H1 (cell line): ENCODE results near the gene ENTPD1. TPM values are rescaled to one million over a fixed set of nuclear protein-coding genes. Genes with fewer than 3 reads are reported as not detected.

Source experiments
- CTCF ChIA-PET: fragments of 300-600 bp; sonication (Branson Sonifier 250); formaldehyde crosslinking; loops from one replicate; lab custom pipeline; 2021; ENCODE audit not compliant: partially characterized antibody; lab: Charles Lee
- POLR2A ChIA-PET: fragments of 300-600 bp; sonication (Branson Sonifier 250); formaldehyde crosslinking; loops from one replicate; lab custom pipeline; 2021; ENCODE audit warnings: inconsistent platforms; ENCODE audit not compliant: partially characterized antibody; lab: Charles Lee
- DNase-seq, 2 experiments: peaks; one replicate each; pipeline versions ENCODE4 v3.0.0 to v3.0.0-alpha.2; 2010 to 2022; ENCODE audit warnings: low spot score in 2 of 2, low read depth in 1 of 2, mixed read lengths in 1 of 2
- FAIRE-seq: peaks from 2 replicates; lab custom pipeline; 2011; peaks lifted over from hg19 to GRCh38; lab: Jason Lieb, UNC
- H2AFZ ChIP-seq: 2 replicates; pipeline ENCODE4 v1.8.1; 2012; ENCODE audit warnings: low read length, inconsistent platforms
- H2AK5ac ChIP-seq: 2 replicates; pipeline ENCODE4 v1.6.1; 2013; ENCODE audit warnings: low read depth, low read length
- H2BK120ac ChIP-seq: replicated peaks from 2 replicates; pipeline ENCODE3; 2013; ENCODE audit warnings: low read depth, low read length, inconsistent platforms
- H2BK12ac ChIP-seq: 2 replicates; pipeline ENCODE4 v1.6.1; 2013; ENCODE audit warnings: low read depth, low read length
- H2BK15ac ChIP-seq: 2 replicates; pipeline ENCODE4 v1.6.1; 2013; ENCODE audit warnings: low read length
- H2BK20ac ChIP-seq: 2 replicates; pipeline ENCODE4 v1.6.1; 2013; ENCODE audit warnings: low read length
- H2BK5ac ChIP-seq: 2 replicates; pipeline ENCODE4 v1.6.1; 2013; ENCODE audit warnings: low read depth, low read length
- H3K14ac ChIP-seq: 2 replicates; pipeline ENCODE4 v1.6.1; 2013; ENCODE audit warnings: inconsistent platforms; ENCODE audit not compliant: insufficient read length
- H3K18ac ChIP-seq: 2 replicates; pipeline ENCODE4 v1.6.1; 2013; ENCODE audit warnings: low read length; ENCODE audit errors: extremely low read depth
- H3K23ac ChIP-seq: 2 replicates; pipeline ENCODE4 v1.6.1; 2013; ENCODE audit warnings: inconsistent platforms; ENCODE audit not compliant: insufficient read length
- H3K23me2 ChIP-seq: 2 replicates; pipeline ENCODE4 v1.6.1; 2013; ENCODE audit warnings: low read depth, low read length
- H3K27ac ChIP-seq: 2 replicates; pipeline ENCODE4 v1.6.1; 2011; ENCODE audit warnings: low read depth, low read length, inconsistent platforms
- H3K27me3 ChIP-seq, 4 experiments: replicated peaks in 1 of 4; 1 replicate in 1 of 4; 2 replicates in 3 of 4; pipeline versions ENCODE4 v1.6.1 to v1.8.1; 2011 to 2013; ENCODE audit warnings: low read length in 3 of 4, mild to moderate bottlenecking in 3 of 4, inconsistent platforms in 2 of 4, mixed read lengths in 2 of 4, moderate library complexity in 1 of 4; ENCODE audit not compliant: control insufficient read depth in 3 of 4, insufficient read depth in 3 of 4; ENCODE audit errors: extremely low read depth in 1 of 4
- H3K36me3 ChIP-seq, 4 experiments: 2 replicates each; pipeline versions ENCODE4 v1.6.1 to v1.8.1; 2011 to 2013; ENCODE audit warnings: mild to moderate bottlenecking in 4 of 4, low read length in 3 of 4, moderate library complexity in 2 of 4, control low read depth in 1 of 4, inconsistent platforms in 1 of 4; ENCODE audit not compliant: insufficient read depth in 4 of 4, control insufficient read depth in 2 of 4
- H3K4ac ChIP-seq: replicated peaks from 2 replicates; pipeline ENCODE3; 2013; ENCODE audit warnings: low read length, low read depth, mixed read lengths, inconsistent platforms; ENCODE audit not compliant: insufficient read length
- H3K4me1 ChIP-seq, 4 experiments: replicated peaks in 1 of 4; 1 replicate in 1 of 4; 2 replicates in 3 of 4; pipeline versions ENCODE4 v1.6.1 to v1.8.1; 2011 to 2013; ENCODE audit warnings: low read length in 3 of 4, inconsistent platforms in 2 of 4, mixed read lengths in 1 of 4; ENCODE audit not compliant: insufficient read depth in 4 of 4, control insufficient read depth in 3 of 4
- H3K4me2 ChIP-seq, 2 experiments: 2 replicates each; pipeline versions ENCODE4 v1.6.1 to v1.8.1; 2011 to 2013; ENCODE audit warnings: low read depth in 2 of 2, low read length in 2 of 2, control low read depth in 1 of 2, inconsistent platforms in 1 of 2, mild to moderate bottlenecking in 1 of 2; ENCODE audit not compliant: insufficient read depth in 1 of 2
- H3K4me3 ChIP-seq, 4 experiments: fragments of 200-600, 300-600 bp in 1 of 4; sonication (generic), shearing (Covaris generic), sonication (Bioruptor Twin) in 1 of 4; 2 replicates each; pipeline versions ENCODE4 v1.5.1 to v1.8.1; 2011 to 2016; ENCODE audit warnings: low read length in 4 of 4, low read depth in 3 of 4, control low read depth in 2 of 4, inconsistent platforms in 2 of 4, mild to moderate bottlenecking in 2 of 4, mixed read lengths in 1 of 4, moderate library complexity in 1 of 4; ENCODE audit not compliant: insufficient read depth in 2 of 4; ENCODE audit errors: extremely low read depth in 1 of 4
- H3K56ac ChIP-seq: replicated peaks from 2 replicates; pipeline ENCODE3; 2013; ENCODE audit warnings: low read depth, mild to moderate bottlenecking, mixed read lengths, low read length, inconsistent platforms; ENCODE audit not compliant: insufficient read length
- H3K79me1 ChIP-seq: 2 replicates; pipeline ENCODE4 v1.6.1; 2013; ENCODE audit warnings: low read depth, low read length, control low read depth
- H3K79me2 ChIP-seq, 2 experiments: 2 replicates each; pipeline versions ENCODE4 v1.6.1 to v1.8.1; 2012 to 2013; ENCODE audit warnings: low read length in 2 of 2, mild to moderate bottlenecking in 2 of 2, inconsistent platforms in 1 of 2; ENCODE audit not compliant: insufficient read depth in 2 of 2, control insufficient read depth in 1 of 2
- H3K9ac ChIP-seq, 4 experiments: replicated peaks in 1 of 4; 1 replicate in 1 of 4; 2 replicates in 3 of 4; pipeline versions ENCODE4 v1.6.1 to v1.8.1; 2011 to 2013; ENCODE audit warnings: low read depth in 3 of 4, low read length in 3 of 4, control low read depth in 2 of 4, mild to moderate bottlenecking in 2 of 4, moderate library complexity in 2 of 4, inconsistent platforms in 1 of 4; ENCODE audit errors: extremely low read depth in 1 of 4
- H3K9me3 ChIP-seq, 2 experiments: 2 replicates each; pipeline versions ENCODE4 v1.6.1 to v1.8.1; 2012 to 2013; ENCODE audit warnings: mild to moderate bottlenecking in 2 of 2, moderate library complexity in 2 of 2, control low read depth in 1 of 2, inconsistent platforms in 1 of 2, low read depth in 1 of 2, low read length in 1 of 2, mixed read lengths in 1 of 2; ENCODE audit not compliant: insufficient read depth in 2 of 2
- H4K20me1 ChIP-seq, 2 experiments: replicated peaks in 1 of 2; 2 replicates each; pipeline versions ENCODE3 to v1.8.1; 2011 to 2013; ENCODE audit warnings: inconsistent platforms in 2 of 2, low read length in 2 of 2, mild to moderate bottlenecking in 1 of 2; ENCODE audit not compliant: insufficient read depth in 2 of 2, control insufficient read depth in 1 of 2
- H4K5ac ChIP-seq: 2 replicates; pipeline ENCODE4 v1.6.1; 2013; ENCODE audit warnings: low read length, low read depth, mixed read lengths, inconsistent platforms; ENCODE audit not compliant: insufficient read length
- H4K8ac ChIP-seq: 2 replicates; pipeline ENCODE4 v1.8.0; 2013; ENCODE audit warnings: mild to moderate bottlenecking, moderate library complexity, low read length, inconsistent platforms; ENCODE audit not compliant: insufficient read depth; ENCODE audit errors: extremely low read depth
- H4K91ac ChIP-seq: replicated peaks from 2 replicates; pipeline ENCODE3; 2013; ENCODE audit warnings: low read length, mixed read lengths, inconsistent platforms; ENCODE audit not compliant: insufficient read length
- CBX5 ChIP-seq: fragments of 300-800, 300-1000 bp; sonication (generic); IDR thresholded peaks from 2 replicates; pipeline ENCODE4 v1.7.1; 2016; ENCODE audit warnings: antibody characterized with exemption, low read length, low read depth
- CHD2 ChIP-seq: IDR thresholded peaks from 2 replicates; pipeline ENCODE4 v1.6.1; 2012; ENCODE audit warnings: low read length, improper control_type of control experiment
- EP300 ChIP-seq, 2 experiments: IDR thresholded peaks; 1 replicate in 1 of 2; 2 replicates in 1 of 2; pipeline ENCODE4 v1.6.1; 2011 to 2012; ENCODE audit warnings: low read depth in 2 of 2, low read length in 2 of 2, mild to moderate bottlenecking in 2 of 2, borderline replicate concordance in 1 of 2, inconsistent platforms in 1 of 2, moderate library complexity in 1 of 2
- EZH2 ChIP-seq: fragments of 200-600 bp; sonication (generic); IDR thresholded peaks from 2 replicates; pipeline ENCODE4 v1.7.1; 2012; ENCODE audit warnings: low read depth, mild to moderate bottlenecking, moderate library complexity, low read length, inconsistent platforms; ENCODE audit not compliant: severe bottlenecking
- FOSL1 ChIP-seq: IDR thresholded peaks from 2 replicates; pipeline ENCODE4 v1.6.1; 2011; ENCODE audit warnings: mild to moderate bottlenecking, low read depth, low read length, moderate library complexity; ENCODE audit not compliant: insufficient read depth
- MAFK ChIP-seq: IDR thresholded peaks from 2 replicates; pipeline ENCODE4 v1.6.1; 2012; ENCODE audit warnings: low read depth, mild to moderate bottlenecking, improper control_type of control experiment, low read length
- POLR2AphosphoS5 ChIP-seq: IDR thresholded peaks from 2 replicates; pipeline ENCODE4 v1.6.1; 2011; ENCODE audit warnings: low read depth, low read length
- POU5F1 ChIP-seq: IDR thresholded peaks from 2 replicates; pipeline ENCODE4 v1.6.1; 2011; ENCODE audit warnings: low read depth, mild to moderate bottlenecking, low read length, moderate library complexity
- RFX5 ChIP-seq: IDR thresholded peaks from 2 replicates; pipeline ENCODE4 v1.6.1; 2011; ENCODE audit warnings: low read depth, low read length, improper control_type of control experiment, borderline replicate concordance
- TBP ChIP-seq: IDR thresholded peaks from 2 replicates; pipeline ENCODE4 v1.6.1; 2011; ENCODE audit warnings: low read depth, low read length, improper control_type of control experiment
- TCF12 ChIP-seq: IDR thresholded peaks from 2 replicates; pipeline ENCODE4 v1.6.1; 2011; ENCODE audit warnings: low read depth, mild to moderate bottlenecking, low read length
- WGBS, 2 experiments: shearing (Covaris generic) in 1 of 2; methylation state at CpG; one replicate each; pipeline versions ENCODE4 v1.1.6 to v1.1.7; 2013 to 2015; ENCODE audit warnings: low lambda C conversion rate in 2 of 2, mixed read lengths in 2 of 2, inconsistent platforms in 1 of 2, low coverage in 1 of 2, missing lambda C conversion rate in 1 of 2; ENCODE audit not compliant: insufficient replicate concordance in 2 of 2, insufficient coverage in 1 of 2, insufficient read length in 1 of 2; ENCODE audit errors: extremely low coverage in 1 of 2, missing lambda C conversion rate in 1 of 2; 5-methylcytosine and 5-hydroxymethylcytosine counted together
- polyA plus RNA-seq, 7 experiments: library from polyadenylated mRNA; depleted of rRNA in 3 of 7; stranded (reverse) in 5 of 7; unstranded in 2 of 7; fragments of >200 nt in 5 of 7; fragments of 200-250 nt in 2 of 7; gene quantifications; 1 replicate in 5 of 7; 2 replicates in 1 of 7; 4 replicates in 1 of 7; pipeline versions ENCODE4 v1.2.1 to v1.2.3, GENCODE V29; 2011 to 2013; ENCODE audit warnings: missing spikeins in 2 of 7, mixed read lengths in 2 of 7
- total RNA-seq: library from RNA; stranded (reverse); fragmentation: NEBNext Ultra II Directional; extraction: Animal tissue kit (Norgen Biotek cat#: 25700); gene quantifications from 2 replicates; pipeline ENCODE4 v1.2.1, GENCODE V29; 2021
- TF ChIP-seq, protein P1 (sequence below): IDR thresholded peaks from 2 replicates; pipeline ENCODE4 v1.6.1; 2012; ENCODE audit warnings: inconsistent platforms

The ENTPD1 gene
- total and polyA plus RNA-seq, 2 of the 8 experiments (the other 6 are each of a cell fraction or from before 2014, with no cell fraction given): 2.2 to 2.5 TPM

DNA sequence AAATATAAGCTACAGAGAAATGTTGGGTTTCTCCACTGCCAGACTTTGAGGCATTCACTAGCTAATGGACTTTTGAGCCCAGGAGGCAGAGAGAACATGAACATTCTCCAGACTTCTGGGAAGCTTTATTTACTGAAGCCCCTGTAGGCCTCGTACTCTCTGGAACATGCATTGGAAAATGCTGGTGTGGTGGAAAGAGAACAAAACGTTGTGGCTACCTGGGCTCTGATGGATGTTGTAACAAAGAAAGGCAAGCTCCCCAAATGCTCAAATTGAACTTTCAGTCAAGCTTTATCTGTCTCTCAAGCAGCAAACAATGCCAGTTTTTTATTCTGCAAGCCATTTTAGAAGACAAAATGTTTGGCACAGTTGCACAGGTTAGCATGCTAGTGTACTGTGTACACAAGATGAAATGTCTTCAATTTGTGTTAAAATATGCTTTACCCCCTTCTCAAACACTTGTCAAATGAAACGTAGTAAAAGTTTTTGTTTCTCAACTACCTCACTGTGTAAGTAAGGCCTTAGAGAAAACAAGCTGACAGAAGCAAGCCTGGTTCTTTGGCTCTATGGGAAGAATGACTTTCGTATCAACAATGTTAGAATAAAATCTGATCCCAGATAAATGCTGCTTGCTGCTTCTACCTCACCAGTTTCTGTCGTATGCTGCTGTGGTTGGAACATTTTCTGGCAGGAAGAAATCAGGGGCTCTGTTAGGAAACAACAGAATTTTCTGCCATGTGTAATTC is 80.8 kb downstream of the ENTPD1 start:
- FAIRE-seq: no peak
- H2BK12ac ChIP-seq: no peak overlapping the region
- CTCF ChIA-PET: interaction anchor here (0.6 to 14.6 kb wide), 9 partner anchors 11 to 341 kb away, joined by 3 to 238 read pairs (median 3); partner anchors contain the start of genes ENTPD1 and TCTN3
- TF ChIP-seq POU5F1 (no peak), RFX5 (no peak), MAFK (no peak), EZH2 (no peak), TCF12 (no peak), EP300 (IDR thresholded peaks at IDR 0.05; ENCODE audit: borderline replicate concordance in 1 of 2, low read depth in 2 of 2, low read length in 2 of 2) (no peak), POLR2AphosphoS5 (no peak), CBX5 (no peak), TBP (no peak), FOSL1 (no peak), CHD2 (no peak)
- TF ChIP-seq, protein P1, sequence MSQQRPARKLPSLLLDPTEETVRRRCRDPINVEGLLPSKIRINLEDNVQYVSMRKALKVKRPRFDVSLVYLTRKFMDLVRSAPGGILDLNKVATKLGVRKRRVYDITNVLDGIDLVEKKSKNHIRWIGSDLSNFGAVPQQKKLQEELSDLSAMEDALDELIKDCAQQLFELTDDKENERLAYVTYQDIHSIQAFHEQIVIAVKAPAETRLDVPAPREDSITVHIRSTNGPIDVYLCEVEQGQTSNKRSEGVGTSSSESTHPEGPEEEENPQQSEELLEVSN: no peak

More for the DNA sequence above, 80.8 kb downstream of the ENTPD1 start:
- Histone ChIP-seq H4K8ac (no peak overlapping the region), H4K91ac (no peak overlapping the region), H3K27ac (no peak overlapping the region), H3K14ac (no peak overlapping the region), H3K79me1 (no peaks in the 10 kb centered on the region), H4K5ac (no peak overlapping the region), H3K79me2 (no peaks in the 10 kb centered on the region), H3K23ac (no peak overlapping the region), H3K4ac (no peak overlapping the region), H2BK5ac (no peak overlapping the region), H3K4me2 (peak overlapping the region in 1 of 2 experiments; percentile 5; a peak in 1 of 4 replicates), H3K4me3 (no peak overlapping the region), H2BK20ac (no peak overlapping the region), H3K9ac (no peak overlapping the region), H4K20me1 (no peaks in the 10 kb centered on the region), H3K56ac (no peak overlapping the region), H2AFZ (peak overlapping the region; percentile 21; the same call in 1 of the 2 replicates), H3K27me3 (no peaks in the 10 kb centered on the region), H3K9me3 (no peaks in the 10 kb centered on the region), H3K4me1 (peaks cover 0 to 4% (median 2%) of the 10 kb centered on the region in 4 experiments; a peak in 2 of 7 replicates), H3K36me3 (no peaks in the 10 kb centered on the region; a peak in 1 of 8 replicates), H2BK120ac (no peak overlapping the region), H3K18ac (no peak overlapping the region), H3K23me2 (peaks cover 2% of the 10 kb centered on the region; the same call in 1 of the 2 replicates), H2AK5ac (no peak overlapping the region), H2BK15ac (no peak overlapping the region)
- 76% methylated on average over 5 of the region's 5 CpGs; no CpG with 5 or more reads in 1 of the 2 experiments for WGBS, 2 experiments
- no peak for DNase-seq
- POLR2A ChIA-PET: interaction anchor here (0.7 kb wide), 1 partner anchor 148 kb away, joined by 3 read pairs; no protein-coding TSS in a partner anchor
